HCT116 (cell line): Measurements from ENCODE around the gene GORASP1.

ENCODE experiments used
- CEBPB ChIP-seq: IDR thresholded peaks from 2 replicates; pipeline ENCODE4 v1.6.1; 2012; ENCODE audit warnings: low read depth
- FOSL1 ChIP-seq: IDR thresholded peaks from 2 replicates; pipeline ENCODE4 v1.6.1; 2012; ENCODE audit warnings: low read depth
- POLR2A ChIP-seq: IDR thresholded peaks from 2 replicates; pipeline ENCODE4 v1.7.0; 2011; ENCODE audit warnings: borderline replicate concordance; ENCODE audit not compliant: insufficient read depth, insufficient read length; ENCODE audit errors: extremely low read depth
- POLR2AphosphoS5 ChIP-seq: IDR thresholded peaks from 2 replicates; pipeline ENCODE4 v1.6.1; 2011; ENCODE audit warnings: mild to moderate bottlenecking, low read depth, low read length, moderate library complexity
- SIN3A ChIP-seq: IDR thresholded peaks from 2 replicates; pipeline ENCODE4 v1.6.1; 2012; ENCODE audit warnings: low read depth
- ZNF274 ChIP-seq: fragments of 200-500 bp; sonication (Bioruptor generic); IDR thresholded peaks from 2 replicates; pipeline ENCODE4 v1.6.1; 2014; ENCODE audit warnings: mild to moderate bottlenecking, low read depth, low read length, inconsistent platforms
- TF ChIP-seq, protein P1 (sequence below), 3 experiments: fragments of 200-600 bp in 1 of 3; sonication (generic) in 1 of 3; IDR thresholded peaks in 2 of 3; conservative IDR thresholded peaks in 1 of 3; 2 replicates each; pipeline ENCODE4 v1.5.1; 2012 to 2017; ENCODE audit warnings: low read depth in 2 of 3, low read length in 2 of 3, antibody characterized with exemption in 1 of 3, borderline replicate concordance in 1 of 3, control low read depth in 1 of 3, mild to moderate bottlenecking in 1 of 3, mixed read lengths in 1 of 3, mixed run types in 1 of 3, moderate library complexity in 1 of 3; ENCODE audit not compliant: insufficient read depth in 1 of 3

DNA sequence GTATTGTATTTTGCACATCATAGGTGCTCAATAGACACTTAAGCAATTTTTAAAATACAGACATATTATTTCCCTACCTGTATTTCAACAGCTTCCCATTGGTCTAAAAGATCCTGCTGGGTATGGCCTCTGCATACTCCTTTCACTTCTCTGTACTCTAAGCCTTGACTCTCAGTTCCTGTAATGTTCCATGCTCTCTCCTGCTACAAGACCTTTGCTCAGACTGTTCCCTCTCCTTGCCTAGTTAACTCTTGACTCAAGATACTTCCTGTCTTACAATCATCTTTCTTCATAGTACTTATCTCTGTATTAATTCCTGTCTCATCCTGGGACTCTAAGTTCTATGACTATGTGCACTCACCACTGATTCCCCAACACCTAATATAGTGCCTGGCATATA, 57.4 kb downstream of the GORASP1 start:
- TF ChIP-seq, protein P1, sequence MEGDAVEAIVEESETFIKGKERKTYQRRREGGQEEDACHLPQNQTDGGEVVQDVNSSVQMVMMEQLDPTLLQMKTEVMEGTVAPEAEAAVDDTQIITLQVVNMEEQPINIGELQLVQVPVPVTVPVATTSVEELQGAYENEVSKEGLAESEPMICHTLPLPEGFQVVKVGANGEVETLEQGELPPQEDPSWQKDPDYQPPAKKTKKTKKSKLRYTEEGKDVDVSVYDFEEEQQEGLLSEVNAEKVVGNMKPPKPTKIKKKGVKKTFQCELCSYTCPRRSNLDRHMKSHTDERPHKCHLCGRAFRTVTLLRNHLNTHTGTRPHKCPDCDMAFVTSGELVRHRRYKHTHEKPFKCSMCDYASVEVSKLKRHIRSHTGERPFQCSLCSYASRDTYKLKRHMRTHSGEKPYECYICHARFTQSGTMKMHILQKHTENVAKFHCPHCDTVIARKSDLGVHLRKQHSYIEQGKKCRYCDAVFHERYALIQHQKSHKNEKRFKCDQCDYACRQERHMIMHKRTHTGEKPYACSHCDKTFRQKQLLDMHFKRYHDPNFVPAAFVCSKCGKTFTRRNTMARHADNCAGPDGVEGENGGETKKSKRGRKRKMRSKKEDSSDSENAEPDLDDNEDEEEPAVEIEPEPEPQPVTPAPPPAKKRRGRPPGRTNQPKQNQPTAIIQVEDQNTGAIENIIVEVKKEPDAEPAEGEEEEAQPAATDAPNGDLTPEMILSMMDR (IDR thresholded peaks at IDR 0.05 in 2 of 3, conservative IDR thresholded peaks at IDR 0.05 in 1 of 3; ENCODE audit: borderline replicate concordance in 1 of 3, insufficient read depth in 1 of 3, low read depth in 2 of 3, low read length in 2 of 3) = no peak
- TF ChIP-seq SIN3A = no peak
- no peak for TF ChIP-seq POLR2A
- no peak for TF ChIP-seq ZNF274
- no peak for TF ChIP-seq POLR2AphosphoS5
- TF ChIP-seq FOSL1 = no peak
- no peak for TF ChIP-seq CEBPB
